ENCODE data around the gene ZC3H12C.

Gene ZC3H12C

GRCh38 chr11:110071197-110071596 lies 22.0 kb upstream of the ZC3H12C start:
- TF ChIP-seq, protein P1, sequence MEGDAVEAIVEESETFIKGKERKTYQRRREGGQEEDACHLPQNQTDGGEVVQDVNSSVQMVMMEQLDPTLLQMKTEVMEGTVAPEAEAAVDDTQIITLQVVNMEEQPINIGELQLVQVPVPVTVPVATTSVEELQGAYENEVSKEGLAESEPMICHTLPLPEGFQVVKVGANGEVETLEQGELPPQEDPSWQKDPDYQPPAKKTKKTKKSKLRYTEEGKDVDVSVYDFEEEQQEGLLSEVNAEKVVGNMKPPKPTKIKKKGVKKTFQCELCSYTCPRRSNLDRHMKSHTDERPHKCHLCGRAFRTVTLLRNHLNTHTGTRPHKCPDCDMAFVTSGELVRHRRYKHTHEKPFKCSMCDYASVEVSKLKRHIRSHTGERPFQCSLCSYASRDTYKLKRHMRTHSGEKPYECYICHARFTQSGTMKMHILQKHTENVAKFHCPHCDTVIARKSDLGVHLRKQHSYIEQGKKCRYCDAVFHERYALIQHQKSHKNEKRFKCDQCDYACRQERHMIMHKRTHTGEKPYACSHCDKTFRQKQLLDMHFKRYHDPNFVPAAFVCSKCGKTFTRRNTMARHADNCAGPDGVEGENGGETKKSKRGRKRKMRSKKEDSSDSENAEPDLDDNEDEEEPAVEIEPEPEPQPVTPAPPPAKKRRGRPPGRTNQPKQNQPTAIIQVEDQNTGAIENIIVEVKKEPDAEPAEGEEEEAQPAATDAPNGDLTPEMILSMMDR (IDR thresholded peaks at IDR 0.05; ENCODE audit: extremely low read depth, missing control alignments): no peak
- no peak for DNase-seq (ENCODE audit: low spot score)

GRCh38 chr11:110072930-110073329 lies 20.3 kb upstream of the ZC3H12C start:
- TF ChIP-seq, protein P1 (IDR thresholded peaks at IDR 0.05; ENCODE audit: extremely low read depth, missing control alignments): no peak

GRCh38 chr11:110074499-110074898 lies 18.7 kb upstream of the ZC3H12C start:
- no peak for DNase-seq (ENCODE audit: low spot score)
- TF ChIP-seq, protein P1 (IDR thresholded peaks at IDR 0.05; ENCODE audit: extremely low read depth, missing control alignments): no peak

More at GRCh38 chr11:110072930-110073329, 20.3 kb upstream of the ZC3H12C start:
- no peak for DNase-seq (ENCODE audit: low spot score)

DNA sequence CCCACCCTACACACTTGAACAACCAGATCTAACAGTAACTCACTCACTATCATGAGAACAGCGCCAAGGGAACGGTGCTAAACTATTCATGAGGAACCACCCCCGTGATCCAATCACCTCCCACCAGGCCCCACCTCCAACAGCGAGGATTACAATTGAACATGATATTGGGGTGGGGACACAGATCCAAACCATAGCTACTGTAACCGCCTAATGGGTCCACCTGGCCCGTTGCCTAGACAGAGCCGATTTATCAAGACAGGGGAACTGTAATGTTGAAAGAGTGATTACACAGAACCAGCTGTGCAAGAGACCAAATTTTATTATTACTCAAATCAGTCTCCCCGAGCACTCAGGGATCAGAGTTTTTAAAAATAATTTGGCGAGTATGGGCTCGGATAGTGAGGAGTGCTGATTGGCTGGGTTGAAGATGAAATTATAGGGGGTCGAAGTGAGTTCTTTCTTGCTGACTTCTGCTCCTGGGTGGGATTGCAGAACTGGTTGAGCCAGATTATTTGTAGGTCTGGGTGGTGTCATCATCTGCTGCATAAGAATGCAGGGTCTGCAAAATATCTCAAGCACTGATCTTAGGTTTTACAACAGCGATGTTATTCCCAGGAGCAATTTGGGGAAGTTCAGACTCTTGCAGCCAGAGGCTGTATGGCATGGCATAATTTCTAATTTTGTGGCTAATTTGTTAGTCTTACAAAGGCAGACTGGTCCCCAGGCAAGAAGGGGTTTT lies 17.9 kb upstream of the ZC3H12C start:
- TF ChIP-seq, protein P1 (IDR thresholded peaks at IDR 0.05; ENCODE audit: extremely low read depth, missing control alignments): no peak

DNA sequence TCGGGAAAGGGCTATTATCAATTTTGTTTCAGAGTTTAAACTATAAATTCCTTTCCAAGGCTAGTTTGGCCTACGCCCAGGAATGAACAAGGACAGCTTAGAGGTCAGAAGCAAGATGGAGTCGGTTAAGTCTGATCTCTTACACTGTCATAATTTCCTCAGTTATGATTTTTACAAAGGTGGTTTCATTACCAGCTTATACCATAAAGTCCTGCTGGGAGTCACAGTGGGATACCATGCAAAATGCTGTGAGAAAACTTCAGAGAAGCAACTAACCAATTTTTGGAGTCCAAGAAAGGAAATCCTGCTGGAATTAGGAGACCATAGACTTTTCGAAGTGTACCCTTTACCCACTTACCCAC lies 17.4 kb upstream of the ZC3H12C start:
- no peak for DNase-seq (ENCODE audit: low spot score)
- TF ChIP-seq, protein P1 (IDR thresholded peaks at IDR 0.05; ENCODE audit: extremely low read depth, missing control alignments): no peak

More for the DNA sequence above, 17.9 kb upstream of the ZC3H12C start:
- DNase-seq (ENCODE audit: low spot score): no peak

DNA sequence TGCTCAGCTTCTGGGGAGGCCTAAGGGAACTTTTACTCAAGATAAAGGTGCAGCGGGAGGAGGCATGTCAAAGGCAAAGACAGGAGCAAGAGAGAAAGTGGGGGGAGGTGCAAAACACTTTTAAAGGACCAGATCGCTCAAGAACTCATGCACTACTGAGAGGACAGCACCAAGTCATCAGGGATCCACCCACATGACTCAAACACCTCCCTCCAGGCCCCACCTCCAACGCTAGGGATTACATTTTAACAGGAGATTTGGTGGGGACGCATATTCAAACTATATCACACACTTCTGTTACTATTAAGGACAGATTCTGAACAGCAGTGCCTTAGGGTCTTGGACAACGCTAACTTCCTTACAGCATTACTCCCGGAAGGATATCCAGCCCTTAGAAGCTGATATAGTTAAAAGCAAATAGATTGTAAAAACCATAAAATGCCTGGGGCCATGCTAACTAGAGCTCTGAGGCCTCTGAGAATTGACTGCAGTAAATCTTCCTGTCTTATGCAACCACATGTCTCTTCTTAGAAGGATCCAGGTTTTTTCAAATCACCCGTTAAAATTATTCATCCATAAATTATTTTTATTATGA lies 16.7 kb upstream of the ZC3H12C start:
- TF ChIP-seq, protein P1 (IDR thresholded peaks at IDR 0.05; ENCODE audit: extremely low read depth, missing control alignments): no peak
- no peak for DNase-seq (ENCODE audit: low spot score)

DNA sequence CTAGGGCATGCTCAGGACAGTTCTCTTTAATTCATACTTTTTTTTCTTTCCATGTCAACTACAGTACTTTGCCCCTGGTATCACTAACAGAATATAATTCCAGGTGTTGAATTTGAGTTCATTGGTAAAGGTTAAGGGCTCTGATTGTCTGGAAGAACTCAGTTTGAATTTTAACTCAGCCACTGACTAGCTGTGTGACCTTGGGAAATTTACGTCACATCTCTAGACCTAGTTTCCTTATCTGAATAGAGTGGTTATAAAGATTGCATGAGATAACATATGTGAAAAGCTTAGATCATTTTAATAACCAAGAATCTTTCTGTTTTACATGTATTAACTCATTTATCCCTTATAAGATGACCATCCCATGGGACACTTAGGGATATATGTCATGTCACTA lies 15.8 kb upstream of the ZC3H12C start:
- TF ChIP-seq, protein P1 (IDR thresholded peaks at IDR 0.05; ENCODE audit: extremely low read depth, missing control alignments): no peak
- DNase-seq (ENCODE audit: low spot score): no peak
